Fibroblast of the aortic adventitia (primary cell): Measurements from ENCODE around the gene UBE2I. TPM values are rescaled to one million over a fixed set of nuclear protein-coding genes. Genes with fewer than 3 reads are reported as not detected.

ENCODE experiments used
- DNase-seq: peaks from one replicate; pipeline ENCODE4 v3.0.0-alpha.2; 2010; ENCODE audit warnings: low read depth
- H3K4me3 ChIP-seq: 2 replicates; pipeline ENCODE4 v1.5.1; 2011; ENCODE audit warnings: low read depth, mild to moderate bottlenecking, control low read depth, low read length, moderate library complexity
- total RNA-seq: library from RNA; depleted of rRNA; stranded (reverse); fragments of >200 nt; gene quantifications from 2 replicates; pipeline ENCODE4 v1.2.3, GENCODE V29; 2012; ENCODE audit warnings: low replicate concordance
- TF ChIP-seq, protein P1 (sequence below): IDR thresholded peaks from 2 replicates; pipeline ENCODE4 v1.5.1; 2011; ENCODE audit warnings: mild to moderate bottlenecking, low read length, control low read depth, inconsistent platforms; ENCODE audit not compliant: insufficient read depth

The UBE2I gene
- total RNA-seq, 1 donor, result 70.3 TPM

DNA sequence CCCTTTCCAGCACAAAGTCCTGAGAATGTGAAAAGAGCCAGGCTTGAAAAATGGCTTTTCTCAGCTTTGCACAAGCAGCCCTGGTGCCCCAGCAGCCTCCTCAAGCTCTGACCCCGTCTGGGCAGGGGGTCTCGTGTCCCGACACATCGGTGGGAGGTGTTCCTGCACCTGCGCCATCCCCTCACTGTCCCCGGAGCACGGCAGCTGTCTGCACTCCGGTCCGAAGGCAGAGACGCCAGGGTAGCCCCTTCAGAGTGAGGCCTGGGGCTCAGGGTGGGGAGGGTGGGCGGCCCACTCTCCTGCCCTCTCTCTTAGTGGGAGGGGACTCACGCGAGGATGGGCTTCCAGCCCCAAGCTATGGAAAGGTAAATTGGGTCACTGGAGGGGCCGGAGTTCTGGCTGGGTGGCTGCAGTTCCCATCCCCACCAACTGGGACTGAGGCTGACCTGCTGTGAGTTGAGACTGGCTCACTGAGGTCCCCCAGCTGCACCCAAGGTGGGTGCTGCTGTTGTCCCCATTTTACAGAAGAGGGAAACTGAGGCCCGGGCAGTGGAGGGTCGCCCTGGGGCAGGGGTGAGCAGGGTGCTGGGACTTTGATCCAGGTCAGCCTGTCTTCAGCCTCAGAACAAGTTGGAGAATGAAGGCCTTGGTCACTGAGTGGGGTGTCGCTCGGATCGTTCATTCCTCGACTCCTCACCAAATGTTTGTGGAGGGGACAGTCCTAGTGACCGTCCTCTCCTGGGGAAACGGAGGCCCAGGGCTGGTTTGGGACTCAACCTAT is 21.7 kb downstream of the UBE2I start:
- no peak for DNase-seq
- TF ChIP-seq, protein P1, sequence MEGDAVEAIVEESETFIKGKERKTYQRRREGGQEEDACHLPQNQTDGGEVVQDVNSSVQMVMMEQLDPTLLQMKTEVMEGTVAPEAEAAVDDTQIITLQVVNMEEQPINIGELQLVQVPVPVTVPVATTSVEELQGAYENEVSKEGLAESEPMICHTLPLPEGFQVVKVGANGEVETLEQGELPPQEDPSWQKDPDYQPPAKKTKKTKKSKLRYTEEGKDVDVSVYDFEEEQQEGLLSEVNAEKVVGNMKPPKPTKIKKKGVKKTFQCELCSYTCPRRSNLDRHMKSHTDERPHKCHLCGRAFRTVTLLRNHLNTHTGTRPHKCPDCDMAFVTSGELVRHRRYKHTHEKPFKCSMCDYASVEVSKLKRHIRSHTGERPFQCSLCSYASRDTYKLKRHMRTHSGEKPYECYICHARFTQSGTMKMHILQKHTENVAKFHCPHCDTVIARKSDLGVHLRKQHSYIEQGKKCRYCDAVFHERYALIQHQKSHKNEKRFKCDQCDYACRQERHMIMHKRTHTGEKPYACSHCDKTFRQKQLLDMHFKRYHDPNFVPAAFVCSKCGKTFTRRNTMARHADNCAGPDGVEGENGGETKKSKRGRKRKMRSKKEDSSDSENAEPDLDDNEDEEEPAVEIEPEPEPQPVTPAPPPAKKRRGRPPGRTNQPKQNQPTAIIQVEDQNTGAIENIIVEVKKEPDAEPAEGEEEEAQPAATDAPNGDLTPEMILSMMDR, result no peak
- no peak overlapping the region for H3K4me3 ChIP-seq

DNA sequence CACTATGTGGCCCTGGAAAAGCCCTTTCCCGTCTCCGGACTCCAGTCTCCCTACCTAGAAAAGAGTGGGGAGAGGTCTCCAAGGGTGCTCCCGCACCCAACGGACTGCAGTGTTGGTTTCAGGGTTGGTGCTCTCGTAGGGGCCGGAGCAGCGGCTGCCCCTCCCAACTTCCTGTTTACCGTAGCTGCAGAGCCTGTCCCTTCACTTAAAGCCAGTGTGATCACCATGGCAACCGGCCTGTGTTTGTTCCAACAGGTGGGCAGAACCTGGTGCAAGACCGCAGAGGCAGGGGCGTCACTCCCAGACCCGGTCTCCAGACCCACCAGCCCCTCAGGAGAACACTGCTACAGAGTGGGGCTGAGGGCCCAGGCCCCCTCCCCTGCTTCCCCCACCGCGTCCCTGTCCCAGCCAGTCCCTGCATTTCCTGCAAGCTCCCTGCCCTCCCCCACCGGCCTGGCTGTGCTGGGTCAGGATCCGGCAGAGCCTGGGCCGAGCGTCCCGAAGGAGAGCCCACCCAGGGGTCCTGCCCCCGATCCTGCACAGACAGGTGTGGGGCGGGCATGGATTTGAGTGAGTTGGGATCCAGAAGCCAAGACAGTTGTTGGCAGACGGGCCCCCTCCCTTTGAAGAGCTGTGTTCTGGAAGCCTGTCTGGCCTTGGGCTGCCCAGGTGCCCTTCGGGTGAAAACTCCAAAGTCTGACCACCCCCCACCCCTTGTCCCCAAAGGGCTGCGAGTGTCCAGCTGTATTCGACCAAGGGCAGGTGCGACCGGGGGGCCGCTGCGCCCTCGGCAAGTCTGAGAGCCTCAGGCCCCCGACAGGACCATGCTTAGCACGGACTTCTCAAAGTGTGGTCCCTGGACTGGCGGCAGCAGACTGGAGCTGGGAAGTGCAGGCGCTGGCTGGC is 22.5 kb downstream of the UBE2I start:
- TF ChIP-seq, protein P1, result no peak
- no peak for DNase-seq
- H3K4me3 ChIP-seq, result no peak overlapping the region

DNA sequence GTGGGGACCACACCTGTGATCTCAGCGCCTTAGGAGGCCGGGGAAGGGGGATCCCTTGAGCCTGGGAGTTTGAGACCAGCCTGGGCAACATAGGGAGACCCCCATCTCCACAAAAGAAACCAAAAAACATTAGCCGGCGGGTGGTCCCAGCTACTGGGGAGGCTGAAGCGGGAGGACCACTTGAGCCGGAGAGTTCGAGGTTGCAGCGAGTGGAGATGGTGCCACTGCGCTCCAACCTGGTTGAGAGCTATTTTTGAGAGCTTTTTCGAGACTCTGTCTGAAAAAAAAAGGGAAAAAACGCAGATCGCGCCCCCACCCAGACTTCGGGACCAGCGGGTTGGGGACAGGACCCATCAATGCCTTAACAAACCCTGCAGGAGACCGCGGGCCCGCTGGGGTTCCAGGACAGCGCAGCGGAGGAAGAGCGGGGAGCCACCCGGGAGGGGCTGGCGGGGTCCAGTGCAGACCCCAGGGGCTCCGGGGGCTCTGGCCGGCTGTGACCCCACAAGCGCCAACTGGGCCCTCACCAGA is 23.2 kb downstream of the UBE2I start:
- no peak for DNase-seq
- TF ChIP-seq, protein P1, result no peak

DNA sequence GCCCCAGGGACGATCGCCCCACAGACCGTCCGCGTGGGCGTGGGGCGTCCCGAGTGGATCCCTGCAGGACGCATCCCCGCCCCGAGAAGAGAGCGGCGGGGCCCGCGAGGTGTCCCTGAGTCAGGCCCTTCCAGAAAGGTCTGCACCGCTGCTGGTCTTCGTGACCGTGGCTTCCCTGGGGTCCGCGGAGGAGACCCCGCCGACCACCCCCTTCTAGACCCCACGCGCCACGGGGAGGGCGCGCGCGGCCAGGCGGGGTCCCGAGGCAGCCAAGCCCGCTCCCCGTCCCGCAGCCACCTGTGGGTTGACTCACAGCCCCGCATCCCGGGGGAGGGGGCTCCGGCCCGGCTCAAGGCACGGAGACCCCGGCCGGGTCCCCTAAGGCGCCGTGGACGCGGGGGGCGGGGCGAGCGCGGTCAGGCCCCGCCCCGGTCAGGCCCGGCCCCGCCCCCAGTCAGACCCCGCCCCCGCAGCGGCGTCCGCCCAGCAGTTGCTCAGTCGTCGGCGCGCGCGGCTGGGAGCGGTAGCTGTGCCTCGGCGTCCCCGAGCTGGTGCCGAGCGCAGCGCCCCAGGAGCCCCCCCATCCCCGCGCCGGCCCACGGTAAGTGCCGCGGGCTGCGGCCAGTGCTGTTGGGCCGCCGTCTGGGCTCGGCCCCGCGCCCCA is 23.8 kb downstream of the UBE2I start, which contains the start of gene BAIAP3:
Gene BAIAP3, plus strand, starts transcription at position 497 of the 664 bp plus-strand sequence. CDS start 4,905 bp downstream, outside the sequence.
- TF ChIP-seq, protein P1, result no peak
- DNase-seq, result no peak
- no peak within 1 kb of the TSS for H3K4me3 ChIP-seq

More for the DNA sequence above, 23.2 kb downstream of the UBE2I start:
- H3K4me3 ChIP-seq, result no peak overlapping the region

DNA sequence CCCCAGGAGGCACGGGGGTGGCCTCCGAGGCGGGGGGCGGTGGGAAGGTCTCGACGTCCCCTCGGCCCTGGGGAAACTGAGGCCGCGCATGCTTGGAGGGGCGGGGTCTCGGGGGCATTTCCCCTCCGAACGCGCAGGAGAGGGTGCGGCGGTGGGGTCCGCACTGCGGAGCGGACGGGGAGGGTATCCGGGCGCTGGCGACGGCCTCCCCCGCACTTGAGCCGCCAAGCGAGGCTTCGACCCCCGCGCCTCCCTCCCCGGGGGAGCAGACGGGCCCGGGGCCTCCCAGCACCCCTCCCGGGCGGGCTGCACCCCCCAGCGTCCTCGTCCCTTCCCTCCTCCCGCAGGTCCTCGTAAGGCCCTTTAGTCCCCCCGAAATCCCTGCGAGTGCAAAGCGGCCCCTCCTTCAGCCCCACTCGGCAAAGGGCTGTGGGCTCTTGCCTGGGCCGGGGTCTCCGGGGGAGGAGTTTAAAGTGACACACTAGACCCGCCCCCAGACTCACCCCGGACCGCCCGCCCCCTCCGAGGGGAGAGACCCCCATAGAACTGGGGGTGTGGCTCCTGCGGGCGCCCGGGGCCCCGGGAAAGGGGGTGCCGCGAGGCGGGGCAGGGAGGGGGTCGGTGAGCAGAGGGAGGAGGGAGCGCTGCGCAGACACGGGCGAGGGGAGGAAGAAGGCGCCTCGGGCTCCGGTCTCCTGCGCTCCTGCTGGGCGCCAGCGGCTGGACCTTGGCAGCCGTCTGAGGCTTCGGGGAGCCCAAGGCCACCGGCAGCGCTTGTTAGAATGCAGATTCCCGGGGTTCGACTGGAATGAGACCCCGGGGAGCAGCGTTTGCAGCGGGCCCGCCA is 24.6 kb downstream of the UBE2I start:
- TF ChIP-seq, protein P1, result no peak
- H3K4me3 ChIP-seq, result no peak overlapping the region
- no peak for DNase-seq
